ENCODE measurements around the gene CSAD. TPM values are rescaled to one million over a fixed set of nuclear protein-coding genes. Genes with fewer than 3 reads are reported as not detected.

The CSAD gene
- polyA plus RNA-seq, 1 donor (not counting 4 experiments of a cell fraction or from before 2014, with no cell fraction given): 19.5 TPM

GRCh38 chr12:53225635-53226424 is 45.1 kb upstream of the CSAD start:
- peaks cover 3 to 6% of the 10 kb centered on the region in 2 experiments for H3K36me3 ChIP-seq (ENCODE audit: control insufficient read depth in 2 of 2, extremely low read depth in 1 of 2, insufficient read depth in 2 of 2, low read length in 2 of 2)
- no peaks in the 10 kb centered on the region for H3K9me1 ChIP-seq (ENCODE audit: control insufficient read depth, extremely low read depth, insufficient read depth, low read length)
- H2AFZ ChIP-seq (ENCODE audit: control insufficient read depth, low read length): no peak overlapping the region
- H4K20me1 ChIP-seq (ENCODE audit: control insufficient read depth, extremely low read depth, insufficient read depth, low read length): no peaks in the 10 kb centered on the region
- dilution Hi-C loops (cut with MboI; ENCODE audit: extremely low pct_ligation_motif_present, low sequenced_read_pairs): no loop called here
- H3K4me3 ChIP-seq (ENCODE audit: control insufficient read depth in 2 of 3, extremely low read depth in 1 of 3, insufficient read depth in 2 of 3, low read depth in 1 of 3, low read length in 3 of 3): peak overlapping the region in 1 of 3 experiments; percentile 6
- FAIRE-seq: peak; percentile 85
- no peaks in the 10 kb centered on the region for H3K27me3 ChIP-seq (ENCODE audit: control insufficient read depth, extremely low read depth, insufficient read depth, low read length)
- peaks cover 60% of the 10 kb centered on the region for H3K4me1 ChIP-seq (ENCODE audit: control insufficient read depth, extremely low read depth, insufficient read depth, low read length)
- H3K27ac ChIP-seq (ENCODE audit: control insufficient read depth, insufficient read depth, low read length): peak overlapping the region; percentile 93
- peak overlapping the region; percentile 0 for H3K9ac ChIP-seq (ENCODE audit: control insufficient read depth, extremely low read depth, insufficient read depth, low read length)
- TF ChIP-seq CTCF (optimal IDR thresholded peaks at IDR 0.05 in 1 of 3, IDR thresholded peaks at IDR 0.05 in 1 of 3, conservative IDR thresholded peaks at IDR 0.05 in 1 of 3; ENCODE audit: extremely low read depth in 1 of 3, insufficient read depth in 2 of 3, low read length in 3 of 3): peak in 1 of 3 experiments; percentile 6
- no peak for TF ChIP-seq EZH2 (IDR thresholded peaks at IDR 0.05; ENCODE audit: low read length)
- H3K9me3 ChIP-seq (ENCODE audit: control insufficient read depth, low read depth, low read length): no peaks in the 10 kb centered on the region
- peaks cover 3% of the 10 kb centered on the region for H3K79me2 ChIP-seq (ENCODE audit: control insufficient read depth, insufficient read depth, low read length)
- DNase-seq (ENCODE audit: low read depth, low spot score): no peak
- peak overlapping the region; percentile 83 for H3K4me2 ChIP-seq (ENCODE audit: control insufficient read depth, extremely low read depth, insufficient read depth, low read depth, low read length)

DNA sequence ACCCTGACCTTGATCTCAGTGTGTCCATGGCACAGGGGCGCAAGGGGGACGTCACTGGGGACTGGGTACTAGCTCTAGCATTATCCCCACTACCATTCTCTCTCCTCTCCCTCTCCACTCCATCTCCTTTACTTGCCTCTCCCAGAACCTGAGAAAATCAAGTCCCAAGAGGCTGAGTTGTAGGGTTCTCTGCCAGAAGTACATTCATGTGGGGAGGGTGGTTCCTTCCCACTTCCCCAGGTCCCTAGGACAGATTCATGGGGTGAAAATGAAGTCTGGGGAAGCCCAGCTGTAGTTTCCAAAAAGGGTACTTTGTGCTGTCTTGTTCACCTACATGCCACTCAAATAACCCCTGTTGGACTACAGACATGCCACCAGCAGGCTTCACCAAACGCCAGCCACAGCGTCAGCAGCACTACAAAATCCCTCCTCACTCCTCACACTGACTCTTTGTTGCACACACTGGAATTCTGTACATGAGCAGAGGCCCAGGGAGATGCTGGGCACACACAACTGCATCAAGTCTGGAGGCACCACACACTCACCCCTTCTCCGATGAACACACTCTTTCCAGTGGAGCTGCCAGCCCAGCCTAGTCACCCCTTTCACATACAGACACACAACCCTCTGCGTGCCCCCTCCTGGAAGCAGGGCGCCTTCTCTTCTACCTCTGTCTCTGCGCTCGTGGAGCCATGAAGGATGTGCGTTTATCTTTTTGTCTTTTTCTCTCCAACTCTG is 44.3 kb upstream of the CSAD start:
- H3K36me3 ChIP-seq (ENCODE audit: control insufficient read depth in 2 of 2, extremely low read depth in 1 of 2, insufficient read depth in 2 of 2, low read length in 2 of 2): peaks cover 3 to 6% of the 10 kb centered on the region in 2 experiments
- H3K27ac ChIP-seq (ENCODE audit: control insufficient read depth, insufficient read depth, low read length): peak overlapping the region; percentile 93
- no peaks in the 10 kb centered on the region for H3K9me1 ChIP-seq (ENCODE audit: control insufficient read depth, extremely low read depth, insufficient read depth, low read length)
- no peak for FAIRE-seq
- H3K27me3 ChIP-seq (ENCODE audit: control insufficient read depth, extremely low read depth, insufficient read depth, low read length): no peaks in the 10 kb centered on the region
- H3K4me2 ChIP-seq (ENCODE audit: control insufficient read depth, extremely low read depth, insufficient read depth, low read depth, low read length): peak overlapping the region; percentile 83
- H2AFZ ChIP-seq (ENCODE audit: control insufficient read depth, low read length): no peak overlapping the region
- TF ChIP-seq EZH2 (IDR thresholded peaks at IDR 0.05; ENCODE audit: low read length) (no peak), CTCF (optimal IDR thresholded peaks at IDR 0.05 in 1 of 3, IDR thresholded peaks at IDR 0.05 in 1 of 3, conservative IDR thresholded peaks at IDR 0.05 in 1 of 3; ENCODE audit: extremely low read depth in 1 of 3, insufficient read depth in 2 of 3, low read length in 3 of 3) (peak in 1 of 3 experiments; percentile 18)
- H3K4me1 ChIP-seq (ENCODE audit: control insufficient read depth, extremely low read depth, insufficient read depth, low read length): peaks cover 57% of the 10 kb centered on the region
- H3K79me2 ChIP-seq (ENCODE audit: control insufficient read depth, insufficient read depth, low read length): peaks cover 2% of the 10 kb centered on the region
- dilution Hi-C loops (cut with MboI; ENCODE audit: extremely low pct_ligation_motif_present, low sequenced_read_pairs): no loop called here
- H4K20me1 ChIP-seq (ENCODE audit: control insufficient read depth, extremely low read depth, insufficient read depth, low read length): peaks cover 4% of the 10 kb centered on the region
- H3K9ac ChIP-seq (ENCODE audit: control insufficient read depth, extremely low read depth, insufficient read depth, low read length): peak overlapping the region; percentile 16
- no peak for DNase-seq (ENCODE audit: low read depth, low spot score)
- H3K4me3 ChIP-seq (ENCODE audit: control insufficient read depth in 2 of 3, extremely low read depth in 1 of 3, insufficient read depth in 2 of 3, low read depth in 1 of 3, low read length in 3 of 3): peak overlapping the region in 1 of 3 experiments; percentile 32
- H3K9me3 ChIP-seq (ENCODE audit: control insufficient read depth, low read depth, low read length): no peaks in the 10 kb centered on the region

All from keratinocyte (primary cell).